ENCODE measurements around the gene ASPG. TPM values are rescaled to one million over a fixed set of nuclear protein-coding genes. Genes with fewer than 3 reads are reported as not detected.

The ASPG gene
- total and polyA plus RNA-seq, 4 donors = 0.50 to 1.6 (median 1.1) TPM

DNA sequence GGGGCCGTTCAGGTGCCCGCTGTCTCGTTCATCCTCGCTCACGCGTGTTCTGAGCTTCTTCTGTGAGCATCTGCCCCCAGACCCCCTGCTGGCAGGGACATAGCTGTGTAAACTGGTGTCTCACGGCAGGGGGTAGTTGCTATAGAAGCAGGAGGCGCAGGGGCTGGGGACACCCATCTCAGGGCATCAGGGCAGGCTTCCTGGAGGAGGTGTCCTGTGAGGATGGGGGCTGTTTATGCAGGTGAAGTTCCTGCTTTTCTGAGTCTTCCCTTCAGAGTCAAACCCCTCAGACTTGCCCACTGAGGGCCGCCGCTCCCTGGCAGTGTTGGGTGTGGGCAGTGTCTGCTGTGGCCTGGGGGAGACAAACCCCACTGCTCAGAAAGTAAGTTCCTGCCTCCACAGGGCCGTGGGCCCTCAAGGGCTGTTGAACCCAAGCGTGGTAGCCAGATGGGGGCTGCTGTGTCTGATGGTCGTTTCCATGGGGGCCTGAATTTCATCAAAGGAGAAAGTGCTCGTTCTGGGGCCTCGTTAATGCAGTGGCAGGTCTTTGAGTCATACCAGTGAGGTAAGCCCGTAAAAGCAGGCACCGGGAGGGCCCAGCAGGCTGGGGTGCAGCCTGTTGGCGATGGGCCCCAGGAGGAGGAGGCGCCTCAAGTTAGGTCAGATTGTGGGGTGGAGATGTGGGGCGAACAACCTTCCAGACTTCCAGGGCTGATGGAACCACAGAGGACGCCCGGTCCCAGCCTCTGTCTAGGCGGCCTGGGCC is 76.3 kb downstream of the ASPG start:
- H3K9me3 ChIP-seq (ENCODE audit: control insufficient read depth, insufficient read depth, low read length) = no peaks in the 10 kb centered on the region
- peaks cover 55% of the 10 kb centered on the region for H3K4me1 ChIP-seq (ENCODE audit: control insufficient read depth, insufficient read depth, low read length)
- H3K36me3 ChIP-seq (ENCODE audit: control insufficient read depth, insufficient read depth, low read length) = peaks cover 21% of the 10 kb centered on the region
- WGBS (ENCODE audit: insufficient coverage) = 85% methylated on average over 22 of the region's 23 CpGs
- no peak overlapping the region for H3K4me3 ChIP-seq (ENCODE audit: low read depth, low read length)
- H3K27me3 ChIP-seq (ENCODE audit: control insufficient read depth, insufficient read depth, low read length) = no peaks in the 10 kb centered on the region
- H3K27ac ChIP-seq (ENCODE audit: low read depth, low read length) = no peak overlapping the region
- no peak for DNase-seq (ENCODE audit: low read depth in 4 of 6, low spot score in 6 of 6)

GRCh38 chr14:104162495-104162894 is 77.0 kb downstream of the ASPG start:
- peaks cover 54% of the 10 kb centered on the region for H3K4me1 ChIP-seq (ENCODE audit: control insufficient read depth, insufficient read depth, low read length)
- DNase-seq (ENCODE audit: low read depth in 4 of 6, low spot score in 6 of 6) = no peak
- H3K9me3 ChIP-seq (ENCODE audit: control insufficient read depth, insufficient read depth, low read length) = no peaks in the 10 kb centered on the region
- no peak overlapping the region for H3K4me3 ChIP-seq (ENCODE audit: low read depth, low read length)
- H3K27me3 ChIP-seq (ENCODE audit: control insufficient read depth, insufficient read depth, low read length) = no peaks in the 10 kb centered on the region
- WGBS (ENCODE audit: insufficient coverage) = 95% methylated on average over 4 of the region's 9 CpGs
- peaks cover 25% of the 10 kb centered on the region for H3K36me3 ChIP-seq (ENCODE audit: control insufficient read depth, insufficient read depth, low read length)
- no peak overlapping the region for H3K27ac ChIP-seq (ENCODE audit: low read depth, low read length)

DNA sequence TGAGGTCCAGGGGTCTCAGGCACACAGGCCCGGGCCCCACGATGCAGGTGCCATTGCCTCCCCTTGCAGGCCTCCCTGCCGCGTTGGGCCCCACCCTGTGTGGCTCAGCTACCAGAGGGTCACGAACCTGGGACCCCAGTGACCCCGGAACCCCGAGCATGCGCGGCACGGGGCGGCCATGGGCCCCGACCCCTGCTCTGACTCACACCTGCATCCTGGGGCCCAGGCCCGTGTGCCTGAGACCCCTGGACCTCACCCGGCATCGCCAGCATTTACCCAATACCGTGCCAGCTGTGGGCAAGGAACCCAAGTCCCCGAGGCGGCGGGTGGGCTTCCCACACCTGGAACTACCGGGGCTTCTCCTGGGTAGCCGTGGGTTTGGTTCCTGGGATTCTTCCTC is 78.0 kb downstream of the ASPG start:
- no peak overlapping the region for H3K4me3 ChIP-seq (ENCODE audit: low read depth, low read length)
- H3K9me3 ChIP-seq (ENCODE audit: control insufficient read depth, insufficient read depth, low read length) = no peaks in the 10 kb centered on the region
- DNase-seq (ENCODE audit: low read depth in 4 of 6, low spot score in 6 of 6) = no peak
- WGBS (ENCODE audit: insufficient coverage) = 91% methylated on average over 19 of the region's 21 CpGs
- H3K36me3 ChIP-seq (ENCODE audit: control insufficient read depth, insufficient read depth, low read length) = peaks cover 21% of the 10 kb centered on the region
- no peak overlapping the region for H3K27ac ChIP-seq (ENCODE audit: low read depth, low read length)
- peaks cover 48% of the 10 kb centered on the region for H3K4me1 ChIP-seq (ENCODE audit: control insufficient read depth, insufficient read depth, low read length)
- H3K27me3 ChIP-seq (ENCODE audit: control insufficient read depth, insufficient read depth, low read length) = no peaks in the 10 kb centered on the region

DNA sequence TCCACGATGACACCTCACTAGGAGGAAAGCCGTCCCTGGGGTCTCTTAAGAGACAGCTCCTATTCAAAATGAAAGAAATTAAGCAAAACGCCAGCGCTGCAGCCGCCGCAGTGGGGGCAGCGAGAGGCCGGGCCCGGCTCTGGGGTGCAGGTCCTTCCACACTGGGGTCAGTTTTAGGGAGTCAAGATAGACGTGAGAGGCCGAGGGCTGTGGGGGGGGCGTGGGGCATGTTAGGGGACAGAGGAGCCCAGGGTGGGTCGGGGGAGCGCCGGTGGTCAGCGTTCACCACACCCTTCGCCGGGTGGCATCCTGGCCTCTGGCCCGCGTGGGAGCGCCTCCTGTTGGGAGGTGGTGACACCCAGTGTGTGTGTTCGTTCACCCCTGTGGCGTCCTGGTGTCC is 78.5 kb downstream of the ASPG start:
- H3K4me1 ChIP-seq (ENCODE audit: control insufficient read depth, insufficient read depth, low read length) = peaks cover 48% of the 10 kb centered on the region
- no peaks in the 10 kb centered on the region for H3K9me3 ChIP-seq (ENCODE audit: control insufficient read depth, insufficient read depth, low read length)
- WGBS (ENCODE audit: insufficient coverage) = 75% methylated on average over 23 of the region's 23 CpGs
- H3K27ac ChIP-seq (ENCODE audit: low read depth, low read length) = no peak overlapping the region
- no peaks in the 10 kb centered on the region for H3K27me3 ChIP-seq (ENCODE audit: control insufficient read depth, insufficient read depth, low read length)
- H3K4me3 ChIP-seq (ENCODE audit: low read depth, low read length) = no peak overlapping the region
- DNase-seq (ENCODE audit: low read depth in 4 of 6, low spot score in 6 of 6) = peak in 1 of 6 donors; percentile 50
- H3K36me3 ChIP-seq (ENCODE audit: control insufficient read depth, insufficient read depth, low read length) = peaks cover 21% of the 10 kb centered on the region

DNA sequence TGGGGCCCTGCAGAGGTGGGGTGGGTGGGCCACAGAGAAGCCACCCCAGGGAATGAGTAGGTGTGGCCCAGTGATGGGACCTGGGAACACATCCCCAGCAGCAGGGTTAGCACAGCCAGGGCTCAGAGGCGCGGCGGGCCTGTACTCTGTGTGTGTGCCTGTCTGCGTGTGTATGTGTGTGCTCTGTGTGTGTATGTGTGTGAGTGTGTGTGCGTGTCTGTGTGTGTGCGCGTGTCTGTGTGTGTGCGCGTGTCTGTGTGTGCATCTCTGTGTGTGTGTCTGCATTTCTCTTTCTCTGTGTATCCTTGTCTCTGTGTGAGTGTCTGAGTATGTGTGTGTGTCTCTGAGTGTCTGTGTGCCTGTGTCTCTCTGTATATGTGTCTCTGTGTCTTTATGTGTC is 79.0 kb downstream of the ASPG start:
- peaks cover 21% of the 10 kb centered on the region for H3K36me3 ChIP-seq (ENCODE audit: control insufficient read depth, insufficient read depth, low read length)

More for the DNA sequence above, 79.0 kb downstream of the ASPG start:
- Histone ChIP-seq H3K27ac (ENCODE audit: low read depth, low read length) (no peak overlapping the region), H3K9me3 (ENCODE audit: control insufficient read depth, insufficient read depth, low read length) (no peaks in the 10 kb centered on the region), H3K27me3 (ENCODE audit: control insufficient read depth, insufficient read depth, low read length) (no peaks in the 10 kb centered on the region), H3K4me3 (ENCODE audit: low read depth, low read length) (no peak overlapping the region), H3K4me1 (ENCODE audit: control insufficient read depth, insufficient read depth, low read length) (peaks cover 48% of the 10 kb centered on the region)
- no peak for DNase-seq (ENCODE audit: low read depth in 4 of 6, low spot score in 6 of 6)
- WGBS (ENCODE audit: insufficient coverage) = 84% methylated on average over 8 of the region's 9 CpGs

Small RNAs within 50 kb of the gene (small RNA-seq; reads per million reads assigned to genes)
- gene MIR203A (ENCODE audit: low replicate concordance) = 2.7 reads per million, percentile 92 among the genes with 10 or more reads in this experiment

Other genes starting within 250 kb of the ASPG start
- 10 to 100 TPM; 16.6 to 23.5 TPM for gene PPP1R13B, start 238.1 kb upstream of the ASPG start, total RNA-seq
- 10 to 100 TPM; 29.6 to 46.3 TPM for gene PPP1R13B, start 238.1 kb upstream of the ASPG start, polyA plus RNA-seq (ENCODE audit: insufficient read length in 2 of 2)
- 1 to 10 TPM; 1.4 to 2.2 TPM for gene TDRD9, start 157.2 kb upstream of the ASPG start, total RNA-seq
- 1 to 10 TPM; 1.2 to 2.0 TPM for gene TDRD9, start 157.2 kb upstream of the ASPG start, polyA plus RNA-seq (ENCODE audit: insufficient read length in 2 of 2)
- gene RD3L, start 143.2 kb upstream of the ASPG start, total RNA-seq = not detected
- not detected for gene RD3L, start 143.2 kb upstream of the ASPG start, polyA plus RNA-seq (ENCODE audit: insufficient read length in 2 of 2)
- 10 to 100 TPM in 1 of 2 donors, 1 to 10 TPM in 1; 4.3 to 15.5 TPM for gene KIF26A, start 52.9 kb downstream of the ASPG start, total RNA-seq
- gene KIF26A, start 52.9 kb downstream of the ASPG start, polyA plus RNA-seq (ENCODE audit: insufficient read length in 2 of 2) = 10 to 100 TPM in 1 of 2 donors, 1 to 10 TPM in 1; 9.7 to 10.3 TPM

Measured in spinal cord (tissue), 10 donors.